ENCODE data around the gene MARK2.

GRCh38 chr11:63846897-63847296, 8.0 kb downstream of the MARK2 start:
- no peak for TF ChIP-seq CTCF (IDR thresholded peaks at IDR 0.05; ENCODE audit: low read length)
- no peak for TF ChIP-seq EZH2 (optimal IDR thresholded peaks at IDR 0.05; ENCODE audit: low read depth, low read length)
